ENCODE results near the gene PPDPF.

- TF ChIP-seq CTCF (IDR thresholded peaks at IDR 0.05) (no peak), POLR2A (IDR thresholded peaks at IDR 0.05) (no peak)
Observed at GRCh38 chr20:63491635-63492230, 28.8 kb upstream of the PPDPF start.
